ENCODE data around the gene SERPINE2.
A peak's percentile ranks its signal among the peaks of the same experiment; 100 is the strongest.

Gene SERPINE2

GRCh38 chr2:223991611-223992010 is 47.5 kb downstream of the SERPINE2 start:
- no peak overlapping the region for H3K4me3 Mint-ChIP-seq
- peaks cover 6% of the 10 kb centered on the region for H3K4me1 Mint-ChIP-seq
- peak overlapping the region in 1 of 3 experiments; percentile 36 for H3K27ac Mint-ChIP-seq
- no peaks in the 10 kb centered on the region for H3K27me3 Mint-ChIP-seq (ENCODE audit: low read depth)
- H3K9me3 Mint-ChIP-seq: no peaks in the 10 kb centered on the region
- TF ChIP-seq, protein P1, sequence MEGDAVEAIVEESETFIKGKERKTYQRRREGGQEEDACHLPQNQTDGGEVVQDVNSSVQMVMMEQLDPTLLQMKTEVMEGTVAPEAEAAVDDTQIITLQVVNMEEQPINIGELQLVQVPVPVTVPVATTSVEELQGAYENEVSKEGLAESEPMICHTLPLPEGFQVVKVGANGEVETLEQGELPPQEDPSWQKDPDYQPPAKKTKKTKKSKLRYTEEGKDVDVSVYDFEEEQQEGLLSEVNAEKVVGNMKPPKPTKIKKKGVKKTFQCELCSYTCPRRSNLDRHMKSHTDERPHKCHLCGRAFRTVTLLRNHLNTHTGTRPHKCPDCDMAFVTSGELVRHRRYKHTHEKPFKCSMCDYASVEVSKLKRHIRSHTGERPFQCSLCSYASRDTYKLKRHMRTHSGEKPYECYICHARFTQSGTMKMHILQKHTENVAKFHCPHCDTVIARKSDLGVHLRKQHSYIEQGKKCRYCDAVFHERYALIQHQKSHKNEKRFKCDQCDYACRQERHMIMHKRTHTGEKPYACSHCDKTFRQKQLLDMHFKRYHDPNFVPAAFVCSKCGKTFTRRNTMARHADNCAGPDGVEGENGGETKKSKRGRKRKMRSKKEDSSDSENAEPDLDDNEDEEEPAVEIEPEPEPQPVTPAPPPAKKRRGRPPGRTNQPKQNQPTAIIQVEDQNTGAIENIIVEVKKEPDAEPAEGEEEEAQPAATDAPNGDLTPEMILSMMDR (IDR thresholded peaks at IDR 0.05; ENCODE audit: unreplicated experiment in 3 of 3): no peak
- H3K36me3 Mint-ChIP-seq (ENCODE audit: low read depth): peaks cover 24% of the 10 kb centered on the region

GRCh38 chr2:223989856-223990232 is 49.2 kb downstream of the SERPINE2 start:
- Mint-ChIP-seq H3K27me3 (ENCODE audit: low read depth) (no peaks in the 10 kb centered on the region), H3K4me1 (peaks cover 6% of the 10 kb centered on the region), H3K36me3 (ENCODE audit: low read depth) (peaks cover 23% of the 10 kb centered on the region), H3K4me3 (no peak overlapping the region), H3K27ac (peak overlapping the region in 1 of 3 experiments; percentile 2), H3K9me3 (no peaks in the 10 kb centered on the region)
- TF ChIP-seq, protein P1 (IDR thresholded peaks at IDR 0.05; ENCODE audit: unreplicated experiment in 3 of 3): no peak

- TF ChIP-seq, protein P1 (IDR thresholded peaks at IDR 0.05; ENCODE audit: unreplicated experiment in 3 of 3): no peak
- peaks cover 20% of the 10 kb centered on the region for H3K36me3 Mint-ChIP-seq (ENCODE audit: low read depth)
- H3K9me3 Mint-ChIP-seq: no peaks in the 10 kb centered on the region
- no peak overlapping the region for H3K27ac Mint-ChIP-seq
- peaks cover 6% of the 10 kb centered on the region for H3K4me1 Mint-ChIP-seq
- H3K27me3 Mint-ChIP-seq (ENCODE audit: low read depth): no peaks in the 10 kb centered on the region
- H3K4me3 Mint-ChIP-seq: no peak overlapping the region
Measured at GRCh38 chr2:223989206-223989855, 49.8 kb downstream of the SERPINE2 start.

DNA sequence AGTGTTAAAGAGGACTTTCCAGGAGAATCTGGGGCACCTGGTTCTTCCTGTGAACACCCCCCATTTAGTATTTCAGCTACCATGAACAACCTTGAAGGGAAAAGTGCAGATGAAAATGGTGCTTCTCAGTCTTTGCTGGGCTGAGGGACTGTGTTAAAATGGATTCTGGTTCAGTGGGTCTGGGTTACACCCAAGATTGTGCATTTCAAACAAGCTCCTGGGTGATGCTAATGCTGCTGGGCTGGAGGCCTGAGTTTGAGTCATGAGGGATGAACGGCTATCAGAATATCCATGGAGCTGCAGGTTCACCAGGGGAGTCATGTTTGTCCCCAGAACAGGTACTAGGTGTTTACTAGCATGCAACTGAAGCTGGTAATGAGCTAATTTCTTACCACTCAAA is 57.8 kb downstream of the SERPINE2 start:
- H3K27ac Mint-ChIP-seq: no peak overlapping the region
- H3K9me3 Mint-ChIP-seq: no peaks in the 10 kb centered on the region
- H3K27me3 Mint-ChIP-seq (ENCODE audit: low read depth): no peaks in the 10 kb centered on the region
- TF ChIP-seq, protein P1 (IDR thresholded peaks at IDR 0.05; ENCODE audit: unreplicated experiment in 3 of 3): no peak
- no peak overlapping the region for H3K4me3 Mint-ChIP-seq
- peaks cover 19% of the 10 kb centered on the region for H3K36me3 Mint-ChIP-seq (ENCODE audit: low read depth)
- H3K4me1 Mint-ChIP-seq: no peaks in the 10 kb centered on the region

DNA sequence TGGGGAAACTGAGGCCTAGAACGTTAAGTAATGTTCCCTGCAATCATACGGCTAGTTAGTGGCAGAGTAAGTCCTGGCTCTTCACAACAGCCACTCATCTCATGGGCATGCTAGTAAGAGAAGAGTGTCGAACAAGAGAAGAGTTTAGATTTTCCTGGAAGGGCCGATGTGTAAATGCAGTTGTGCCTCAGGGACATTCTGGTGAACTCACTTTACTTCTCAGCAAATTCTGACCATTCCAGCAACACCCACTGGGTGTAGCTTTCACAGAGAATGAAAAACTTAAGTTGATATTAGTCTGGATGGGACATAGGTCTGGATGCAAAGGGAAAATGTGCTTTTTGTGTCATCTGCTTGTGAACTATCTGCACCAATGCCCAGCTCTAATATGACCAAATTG is 58.3 kb downstream of the SERPINE2 start:
- Mint-ChIP-seq H3K4me1 (no peaks in the 10 kb centered on the region), H3K27me3 (ENCODE audit: low read depth) (no peaks in the 10 kb centered on the region), H3K27ac (no peak overlapping the region), H3K4me3 (no peak overlapping the region), H3K9me3 (no peaks in the 10 kb centered on the region), H3K36me3 (ENCODE audit: low read depth) (peaks cover 16% of the 10 kb centered on the region)
- TF ChIP-seq, protein P1 (IDR thresholded peaks at IDR 0.05; ENCODE audit: unreplicated experiment in 3 of 3): no peak

DNA sequence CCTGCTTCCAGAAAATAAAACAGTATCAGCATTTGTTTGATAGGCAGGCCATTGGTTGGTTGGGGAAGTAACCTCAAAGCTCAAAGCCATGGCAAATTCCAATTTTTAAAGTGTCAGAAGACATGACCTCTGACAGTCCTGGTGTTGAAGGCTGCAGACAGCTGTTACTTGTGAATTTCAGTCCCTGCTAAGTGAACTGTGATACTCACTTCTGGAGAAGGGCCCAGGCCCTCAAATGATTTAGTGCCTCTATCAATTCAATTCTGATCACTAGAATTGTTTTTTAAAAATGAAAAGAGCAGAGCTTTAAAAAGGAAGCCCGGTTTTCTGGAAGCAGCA is 58.7 kb downstream of the SERPINE2 start:
- TF ChIP-seq, protein P1 (IDR thresholded peaks at IDR 0.05; ENCODE audit: unreplicated experiment in 3 of 3): no peak
- Mint-ChIP-seq H3K27ac (no peak overlapping the region), H3K36me3 (ENCODE audit: low read depth) (peaks cover 14% of the 10 kb centered on the region), H3K4me1 (no peaks in the 10 kb centered on the region), H3K9me3 (no peaks in the 10 kb centered on the region), H3K4me3 (no peak overlapping the region), H3K27me3 (ENCODE audit: low read depth) (no peaks in the 10 kb centered on the region)

All from nephron (organoid).